HepG2 (cell line): ENCODE results near the gene NFIC. TPM values are rescaled to one million over a fixed set of nuclear protein-coding genes. Genes with fewer than 3 reads are reported as not detected.

Experiments used
- LRRFIP1 ChIP-seq: sonication (generic); formaldehyde crosslinking; conservative IDR thresholded peaks from 2 replicates; pipeline ENCODE4 v1.4.0; 2020; ENCODE audit warnings: missing genetic modification reagents
- MEF2D ChIP-seq: sonication (generic); formaldehyde crosslinking; IDR thresholded peaks from 2 replicates; pipeline ENCODE4 v1.5.1; 2020; ENCODE audit warnings: mild to moderate bottlenecking, missing genetic modification reagents
- PAXIP1 ChIP-seq: sonication (generic); formaldehyde crosslinking; conservative IDR thresholded peaks from 2 replicates; pipeline ENCODE4 v1.4.0; 2020; ENCODE audit warnings: mild to moderate bottlenecking, missing genetic modification reagents, moderate library complexity
- SPEN ChIP-seq: sonication (generic); formaldehyde crosslinking; IDR thresholded peaks from 2 replicates; pipeline ENCODE4 v1.5.1; 2020; ENCODE audit warnings: low read depth, mild to moderate bottlenecking, missing genetic modification reagents
- ZBTB7B ChIP-seq: sonication (generic); formaldehyde crosslinking; IDR thresholded peaks from 2 replicates; pipeline ENCODE4 v1.4.0; 2020; ENCODE audit warnings: missing genetic modification reagents
- ZNF292 ChIP-seq: sonication (generic); formaldehyde crosslinking; IDR thresholded peaks from 2 replicates; pipeline ENCODE4 v1.8.1; 2022; ENCODE audit warnings: mild to moderate bottlenecking, low read depth, missing genetic modification reagents, borderline replicate concordance
- ZNF510 ChIP-seq: sonication (generic); formaldehyde crosslinking; IDR thresholded peaks from 2 replicates; pipeline ENCODE4 v1.4.0; 2020; ENCODE audit warnings: low read depth, mild to moderate bottlenecking, missing genetic modification reagents
- polyA plus RNA-seq, 8 experiments: library from polyadenylated mRNA; depleted of rRNA in 3 of 8; stranded (reverse) in 7 of 8; unstranded in 1 of 8; fragments of >200 nt; fragmentation: Illumina TruSeq in 4 of 8; extraction: Trizol in 4 of 8; gene quantifications; 2 replicates each; pipeline versions ENCODE4 v1.2.1 to v1.2.3, GENCODE V29; 2011 to 2016; ENCODE audit warnings: low read depth in 4 of 8, missing spikeins in 1 of 8, mixed read lengths in 1 of 8; ENCODE audit not compliant: insufficient read depth in 1 of 8
- total RNA-seq, 5 experiments: library from RNA; depleted of rRNA; stranded (reverse); fragments of >200 nt; fragmentation: Illumina TruSeq; extraction: Trizol; gene quantifications; 2 replicates each; pipeline ENCODE4 v1.2.3, GENCODE V29; 2016; ENCODE audit warnings: low read depth in 1 of 5
- TF ChIP-seq, protein P1 (sequence below): sonication (generic); formaldehyde crosslinking; IDR thresholded peaks from 2 replicates; pipeline ENCODE4 v1.5.0; 2020; ENCODE audit warnings: missing genetic modification reagents, mild to moderate bottlenecking, borderline replicate concordance
- TF ChIP-seq, protein P2 (sequence below): sonication (generic); formaldehyde crosslinking; IDR thresholded peaks from 2 replicates; pipeline ENCODE4 v1.5.0; 2020; ENCODE audit warnings: mild to moderate bottlenecking, missing genetic modification reagents, borderline replicate concordance

NFIC gene
- total and polyA plus RNA-seq, 2 of the 13 experiments (the other 11 are each of a cell fraction or from before 2014, with no cell fraction given): 1.3 to 2.5 TPM

- no peak for TF ChIP-seq LRRFIP1 (CRISPR knock-in tag)
- TF ChIP-seq ZNF292 (CRISPR knock-in tag): no peak
- 0 out of 2 replicates have a peak, but pooled peaks have one; percentile 36 for TF ChIP-seq ZBTB7B (CRISPR knock-in tag)
- TF ChIP-seq SPEN: no peak
- TF ChIP-seq ZNF510 (CRISPR knock-in tag): no peak
- TF ChIP-seq PAXIP1 (CRISPR knock-in tag): peak; percentile 23; the same call in 1 of the 2 replicates
- TF ChIP-seq, protein P1, sequence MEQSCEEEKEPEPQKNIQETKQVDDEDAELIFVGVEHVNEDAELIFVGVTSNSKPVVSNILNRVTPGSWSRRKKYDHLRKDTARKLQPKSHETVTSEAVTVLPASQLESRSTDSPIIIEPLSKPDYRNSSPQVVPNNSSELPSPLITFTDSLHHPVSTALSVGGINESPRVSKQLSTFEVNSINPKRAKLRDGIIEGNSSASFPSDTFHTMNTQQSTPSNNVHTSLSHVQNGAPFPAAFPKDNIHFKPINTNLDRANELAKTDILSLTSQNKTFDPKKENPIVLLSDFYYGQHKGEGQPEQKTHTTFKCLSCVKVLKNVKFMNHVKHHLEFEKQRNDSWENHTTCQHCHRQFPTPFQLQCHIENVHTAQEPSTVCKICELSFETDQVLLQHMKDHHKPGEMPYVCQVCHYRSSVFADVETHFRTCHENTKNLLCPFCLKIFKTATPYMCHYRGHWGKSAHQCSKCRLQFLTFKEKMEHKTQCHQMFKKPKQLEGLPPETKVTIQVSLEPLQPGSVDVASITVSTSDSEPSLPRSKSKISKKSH (CRISPR knock-in tag): no peak
- TF ChIP-seq, protein P2, sequence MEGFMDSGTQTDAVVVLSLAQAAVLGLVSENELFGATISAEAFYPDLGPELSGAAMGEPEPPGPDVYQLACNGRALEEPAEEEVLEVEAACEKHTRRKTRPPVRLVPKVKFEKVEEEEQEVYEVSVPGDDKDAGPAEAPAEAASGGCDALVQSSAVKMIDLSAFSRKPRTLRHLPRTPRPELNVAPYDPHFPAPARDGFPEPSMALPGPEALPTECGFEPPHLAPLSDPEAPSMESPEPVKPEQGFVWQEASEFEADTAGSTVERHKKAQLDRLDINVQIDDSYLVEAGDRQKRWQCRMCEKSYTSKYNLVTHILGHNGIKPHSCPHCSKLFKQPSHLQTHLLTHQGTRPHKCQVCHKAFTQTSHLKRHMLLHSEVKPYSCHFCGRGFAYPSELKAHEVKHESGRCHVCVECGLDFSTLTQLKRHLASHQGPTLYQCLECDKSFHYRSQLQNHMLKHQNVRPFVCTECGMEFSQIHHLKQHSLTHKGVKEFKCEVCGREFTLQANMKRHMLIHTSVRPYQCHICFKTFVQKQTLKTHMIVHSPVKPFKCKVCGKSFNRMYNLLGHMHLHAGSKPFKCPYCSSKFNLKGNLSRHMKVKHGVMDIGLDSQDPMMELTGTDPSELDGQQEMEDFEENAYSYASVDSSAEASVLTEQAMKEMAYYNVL (CRISPR knock-in tag): no peak
- TF ChIP-seq MEF2D (CRISPR knock-in tag): no peak
- TF ChIP-seq, all 625 proteins: peak for 14
Measured at GRCh38 chr19:3443840-3444694, 77.7 kb downstream of the NFIC start (continued).
